Glutamatergic neuron (in vitro differentiated cells): Measurements from ENCODE around the gene LBX2. TPM values are rescaled to one million over a fixed set of nuclear protein-coding genes. Genes with fewer than 3 reads are reported as not detected.
A peak's percentile ranks its signal among the peaks of the same experiment; 100 is the strongest.
"Not testable (repeated sequence)": the region's sequence is repeated elsewhere in the genome, so short reads cannot be mapped to it uniquely, and the experiment has no call there.

Experiments
- DNase-seq: peaks from one replicate; pipeline ENCODE4 v3.0.0; 2022
- H3K27ac Mint-ChIP-seq: one replicate; pipeline ENCODE4 v1.8.0; 2020; ENCODE audit warnings: mild to moderate bottlenecking, mixed read lengths, inconsistent platforms; ENCODE audit not compliant: unreplicated experiment
- H3K27me3 Mint-ChIP-seq: one replicate; pipeline ENCODE4 v1.8.0; 2020; ENCODE audit warnings: mild to moderate bottlenecking, moderate library complexity, mixed read lengths, inconsistent platforms; ENCODE audit not compliant: unreplicated experiment
- H3K36me3 Mint-ChIP-seq: one replicate; pipeline ENCODE4 v1.8.0; 2020; ENCODE audit warnings: mild to moderate bottlenecking, mixed read lengths, inconsistent platforms; ENCODE audit not compliant: unreplicated experiment
- H3K4me1 Mint-ChIP-seq: one replicate; pipeline ENCODE4 v1.8.0; 2020; ENCODE audit warnings: mild to moderate bottlenecking, low read depth, mixed read lengths, inconsistent platforms; ENCODE audit not compliant: unreplicated experiment
- H3K4me3 Mint-ChIP-seq: one replicate; pipeline ENCODE4 v1.8.0; 2020; ENCODE audit warnings: mild to moderate bottlenecking, mixed read lengths, inconsistent platforms; ENCODE audit not compliant: unreplicated experiment
- H3K9me3 Mint-ChIP-seq: one replicate; pipeline ENCODE4 v1.8.0; 2020; ENCODE audit warnings: mild to moderate bottlenecking, moderate library complexity, mixed read lengths, inconsistent platforms; ENCODE audit not compliant: unreplicated experiment
- CTCF ChIP-seq: fragments of 200-600 bp; sonication (generic); IDR thresholded peaks from one replicate; pipeline ENCODE4 v1.5.0; 2021; ENCODE audit not compliant: partially characterized antibody, unreplicated experiment
- total RNA-seq: library from RNA; stranded (reverse); fragmentation: NEBNext Ultra II Directional; extraction: Animal tissue kit (Norgen Biotek cat#: 25700); gene quantifications from one replicate; pipeline ENCODE4 v1.2.1, GENCODE V29; 2021; ENCODE audit not compliant: unreplicated experiment

Gene LBX2
- total RNA-seq, 1 donor from 2014 or later = 0.96 TPM

DNA sequence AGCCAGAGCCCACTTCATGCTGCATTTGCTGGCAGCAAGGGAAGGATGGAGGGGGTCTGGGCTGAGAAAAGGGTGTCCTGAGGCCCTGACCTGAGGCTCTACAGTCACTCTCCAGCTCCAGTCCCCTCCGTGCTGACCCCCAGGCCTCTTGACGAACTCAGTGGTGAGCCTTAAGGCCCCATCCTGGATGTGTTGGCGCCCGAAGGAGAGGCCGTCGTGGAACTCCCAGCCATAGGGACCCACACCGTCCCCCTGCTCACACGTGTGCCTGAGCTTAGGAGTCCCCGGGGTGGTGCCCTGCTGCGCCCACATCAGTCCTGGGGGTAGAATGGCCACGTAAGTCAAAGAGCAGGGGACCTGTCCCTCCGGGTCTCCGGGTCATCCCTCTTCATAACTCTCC, 35.0 kb downstream of the LBX2 start:
- no peaks in the 10 kb centered on the region for H3K36me3 Mint-ChIP-seq
- H3K4me3 Mint-ChIP-seq = peak overlapping the region; percentile 86
- peaks cover 5% of the 10 kb centered on the region for H3K9me3 Mint-ChIP-seq
- DNase-seq = no peak
- H3K27me3 Mint-ChIP-seq = peaks cover 10% of the 10 kb centered on the region
- TF ChIP-seq CTCF = no peak
- H3K27ac Mint-ChIP-seq = peak overlapping the region; percentile 33
- peaks cover 6% of the 10 kb centered on the region for H3K4me1 Mint-ChIP-seq

DNA sequence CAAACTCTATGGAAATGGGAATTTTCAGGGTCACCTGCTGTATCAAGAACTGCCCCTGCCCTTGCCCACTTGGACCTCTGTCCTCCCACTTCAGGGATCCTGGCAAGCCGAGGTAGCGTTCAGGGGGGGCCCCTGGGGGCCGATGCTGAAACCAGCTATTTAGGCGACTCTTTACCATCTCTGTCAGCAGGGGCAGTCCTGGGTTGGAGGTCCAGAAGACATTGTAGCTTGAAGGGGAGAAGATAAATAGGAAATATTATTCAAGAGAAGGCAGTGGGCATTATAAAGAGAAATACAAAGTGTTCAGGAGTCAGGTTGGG, 36.7 kb downstream of the LBX2 start:
- no peak for TF ChIP-seq CTCF
- Mint-ChIP-seq H3K4me1 (peaks cover 8% of the 10 kb centered on the region), H3K4me3 (no peak overlapping the region), H3K27me3 (peaks cover 20% of the 10 kb centered on the region), H3K27ac (no peak overlapping the region), H3K36me3 (no peaks in the 10 kb centered on the region), H3K9me3 (peaks cover 10% of the 10 kb centered on the region)
- no peak for DNase-seq

- TF ChIP-seq CTCF = no peak
- H3K27ac Mint-ChIP-seq = no peak overlapping the region
- no peaks in the 10 kb centered on the region for H3K36me3 Mint-ChIP-seq
- no peak overlapping the region for H3K4me3 Mint-ChIP-seq
- DNase-seq = no peak
- H3K27me3 Mint-ChIP-seq = peaks cover 20% of the 10 kb centered on the region
- peaks cover 10% of the 10 kb centered on the region for H3K9me3 Mint-ChIP-seq
- H3K4me1 Mint-ChIP-seq = peaks cover 8% of the 10 kb centered on the region
Observed at GRCh38 chr2:74462054-74462785, 37.2 kb downstream of the LBX2 start.

DNA sequence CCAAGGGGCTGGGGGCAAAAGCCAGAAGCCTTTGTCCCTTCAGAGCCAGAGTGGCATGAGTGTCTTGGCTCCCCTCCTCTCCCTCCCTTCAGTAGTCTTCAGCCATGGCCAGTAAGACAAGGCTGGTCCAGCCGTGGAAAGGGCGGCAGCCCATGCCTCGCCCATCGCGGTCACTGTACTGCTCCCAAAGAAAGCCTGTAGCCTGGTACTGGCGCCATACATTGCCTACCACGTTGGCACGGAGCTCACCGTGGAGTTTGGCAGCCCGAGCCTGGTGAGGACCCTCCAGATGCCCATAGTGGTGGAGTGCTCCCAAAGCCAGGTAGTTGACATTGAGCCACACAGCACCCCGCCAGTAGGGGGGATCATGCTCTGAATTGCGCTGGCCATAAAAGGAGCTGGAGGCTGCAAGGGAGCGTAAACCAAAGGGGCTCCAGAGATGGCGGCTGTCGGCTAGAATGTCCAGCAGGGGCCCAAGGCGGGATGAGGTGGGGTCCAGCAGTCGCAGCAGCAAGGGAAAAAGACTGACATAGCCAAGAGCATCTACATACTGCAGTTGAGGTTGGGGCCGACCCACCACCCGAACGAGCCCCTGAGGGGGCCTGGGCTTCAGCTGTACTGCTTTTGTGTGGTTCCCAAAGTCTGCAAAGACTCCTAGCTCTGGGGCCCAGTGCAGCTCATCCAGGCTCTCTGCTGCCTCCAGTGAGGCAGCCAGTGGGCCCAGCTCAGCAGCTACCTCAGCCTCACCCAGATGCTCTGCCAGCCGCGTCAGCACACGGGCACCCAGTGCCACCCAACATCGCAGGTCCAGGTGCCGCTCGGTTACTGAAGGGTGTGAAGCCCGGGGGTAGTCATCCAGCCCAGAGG, 38.0 kb downstream of the LBX2 start:
- Mint-ChIP-seq H3K4me1 (peaks cover 8% of the 10 kb centered on the region), H3K36me3 (no peaks in the 10 kb centered on the region), H3K9me3 (peaks cover 14% of the 10 kb centered on the region), H3K4me3 (no peak overlapping the region), H3K27ac (no peak overlapping the region), H3K27me3 (peaks cover 22% of the 10 kb centered on the region)
- DNase-seq = peak; percentile 43
- TF ChIP-seq CTCF = peak; percentile 30

- peak overlapping the region; percentile 99 for H3K4me3 Mint-ChIP-seq
- peaks cover 18% of the 10 kb centered on the region for H3K9me3 Mint-ChIP-seq
- not testable (repeated sequence) for H3K27ac Mint-ChIP-seq, DNase-seq, H3K36me3 Mint-ChIP-seq
- peaks cover 23% of the 10 kb centered on the region for H3K27me3 Mint-ChIP-seq
- peaks cover 16% of the 10 kb centered on the region for H3K4me1 Mint-ChIP-seq
Observed at GRCh38 chr2:74460187-74460586, 39.2 kb downstream of the LBX2 start.

DNA sequence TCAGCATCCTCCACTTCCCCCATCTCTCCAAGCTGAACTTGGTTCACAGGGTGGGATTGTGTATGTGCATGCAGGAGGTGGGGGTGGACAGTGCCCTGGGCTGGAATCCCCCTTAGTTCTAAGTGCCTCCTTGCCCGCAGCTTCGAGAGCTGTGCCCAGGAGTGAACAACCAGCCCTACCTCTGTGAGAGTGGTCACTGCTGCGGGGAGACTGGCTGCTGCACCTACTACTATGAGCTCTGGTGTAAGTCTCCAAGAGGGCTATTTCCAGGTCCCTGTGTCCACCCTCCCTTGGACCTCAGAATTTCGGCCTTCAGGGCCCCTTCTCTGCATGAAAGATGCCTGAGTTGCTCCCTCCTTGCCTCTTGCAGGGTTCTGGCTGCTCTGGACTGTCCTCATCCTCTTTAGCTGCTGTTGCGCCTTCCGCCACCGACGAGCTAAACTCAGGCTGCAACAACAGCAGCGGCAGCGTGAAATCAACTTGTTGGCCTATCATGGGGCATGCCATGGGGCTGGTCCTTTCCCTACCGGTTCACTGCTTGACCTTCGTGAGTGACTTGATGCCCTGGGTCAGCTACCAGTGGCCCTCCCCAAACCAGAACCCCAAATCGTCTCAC, 39.8 kb downstream of the LBX2 start:
- DNase-seq, H3K36me3 Mint-ChIP-seq: not testable (repeated sequence)
- peaks cover 18% of the 10 kb centered on the region for H3K9me3 Mint-ChIP-seq
- H3K27ac Mint-ChIP-seq = peak overlapping the region; percentile 97
- peaks cover 25% of the 10 kb centered on the region for H3K27me3 Mint-ChIP-seq
- H3K4me1 Mint-ChIP-seq = peaks cover 20% of the 10 kb centered on the region
- H3K4me3 Mint-ChIP-seq = peak overlapping the region; percentile 99
